ENCODE results near the gene DDX31.

- TF ChIP-seq, protein P1, sequence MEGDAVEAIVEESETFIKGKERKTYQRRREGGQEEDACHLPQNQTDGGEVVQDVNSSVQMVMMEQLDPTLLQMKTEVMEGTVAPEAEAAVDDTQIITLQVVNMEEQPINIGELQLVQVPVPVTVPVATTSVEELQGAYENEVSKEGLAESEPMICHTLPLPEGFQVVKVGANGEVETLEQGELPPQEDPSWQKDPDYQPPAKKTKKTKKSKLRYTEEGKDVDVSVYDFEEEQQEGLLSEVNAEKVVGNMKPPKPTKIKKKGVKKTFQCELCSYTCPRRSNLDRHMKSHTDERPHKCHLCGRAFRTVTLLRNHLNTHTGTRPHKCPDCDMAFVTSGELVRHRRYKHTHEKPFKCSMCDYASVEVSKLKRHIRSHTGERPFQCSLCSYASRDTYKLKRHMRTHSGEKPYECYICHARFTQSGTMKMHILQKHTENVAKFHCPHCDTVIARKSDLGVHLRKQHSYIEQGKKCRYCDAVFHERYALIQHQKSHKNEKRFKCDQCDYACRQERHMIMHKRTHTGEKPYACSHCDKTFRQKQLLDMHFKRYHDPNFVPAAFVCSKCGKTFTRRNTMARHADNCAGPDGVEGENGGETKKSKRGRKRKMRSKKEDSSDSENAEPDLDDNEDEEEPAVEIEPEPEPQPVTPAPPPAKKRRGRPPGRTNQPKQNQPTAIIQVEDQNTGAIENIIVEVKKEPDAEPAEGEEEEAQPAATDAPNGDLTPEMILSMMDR (IDR thresholded peaks at IDR 0.05 in 2 of 3, conservative IDR thresholded peaks at IDR 0.05 in 1 of 3; ENCODE audit: borderline replicate concordance in 1 of 3, insufficient read depth in 1 of 3, low read depth in 2 of 3, low read length in 2 of 3): no peak
- TF ChIP-seq EZH2 (IDR thresholded peaks at IDR 0.05): no peak
These were observed 2.0 kb upstream of the DDX31 start for GRCh38 chr9:132671620-132672412.
